ENCODE measurements around the gene FMN1. TPM values are rescaled to one million over a fixed set of nuclear protein-coding genes. Genes with fewer than 3 reads are reported as not detected.

Gene FMN1
- polyA plus RNA-seq, 3 donors: 0.28 to 3.7 (median 0.34) TPM

DNA sequence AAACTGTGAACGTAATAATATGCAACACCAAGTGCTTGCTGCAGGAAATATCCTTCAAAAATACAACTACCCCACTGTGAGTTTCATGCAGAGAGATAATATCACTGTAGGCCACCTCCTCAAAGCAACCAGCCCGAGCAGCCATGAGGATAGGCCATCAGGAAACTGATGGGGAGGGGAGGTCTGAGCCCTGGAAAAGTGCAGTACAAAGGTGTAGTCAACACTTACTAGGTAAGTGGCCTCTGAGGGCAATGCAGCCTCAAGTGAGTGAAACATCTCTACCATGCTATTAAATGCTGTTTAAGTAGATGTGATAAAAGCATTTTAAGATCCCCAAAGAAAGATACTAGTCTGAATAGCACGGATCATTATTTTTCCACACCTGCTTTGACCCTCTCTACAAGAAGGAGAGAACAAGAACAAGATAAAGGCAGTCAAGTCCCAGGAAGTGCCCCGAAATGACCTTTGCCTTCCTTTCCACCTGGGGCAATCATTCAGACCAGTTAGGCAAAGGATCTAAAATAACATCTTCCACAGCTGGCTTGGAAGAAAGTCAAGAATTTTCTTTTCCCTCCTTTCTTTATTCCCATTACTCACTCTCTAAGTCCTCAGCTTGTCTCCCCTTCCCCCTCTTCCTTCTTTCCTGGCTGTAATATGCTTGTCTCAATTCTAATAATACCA is 62.8 kb downstream of the FMN1 start:
- Histone ChIP-seq H4K20me1 (ENCODE audit: insufficient read depth, low read length) (no peaks in the 10 kb centered on the region), H3K9ac (ENCODE audit: insufficient read depth, low read length, poor library complexity, severe bottlenecking) (no peak overlapping the region), H3K9me3 (replicated peaks in 1 of 2; ENCODE audit: control insufficient read depth in 1 of 2, insufficient read depth in 1 of 2, low read length in 2 of 2) (peaks cover 0 to 3% of the 10 kb centered on the region in 2 donors), H3K4me3 (replicated peaks in 1 of 3; ENCODE audit: low read depth in 2 of 3, low read length in 3 of 3) (no peak overlapping the region), H3K79me2 (ENCODE audit: insufficient read depth, low read length) (peaks cover 5% of the 10 kb centered on the region), H3K27ac (ENCODE audit: low read depth in 1 of 2, low read length in 2 of 2) (no peak overlapping the region), H3K27me3 (ENCODE audit: control insufficient read depth in 2 of 2, insufficient read depth in 2 of 2, low read length in 2 of 2) (no peaks in the 10 kb centered on the region), H2AFZ (ENCODE audit: insufficient read depth, low read depth, low read length, poor library complexity, severe bottlenecking) (no peak overlapping the region), H3K36me3 (replicated peaks in 1 of 2; ENCODE audit: control insufficient read depth in 1 of 2, insufficient read depth in 2 of 2, low read length in 2 of 2) (no peaks in the 10 kb centered on the region), H3K4me1 (ENCODE audit: control insufficient read depth in 1 of 2, insufficient read depth in 2 of 2, low read length in 2 of 2) (peaks cover 31 to 34% of the 10 kb centered on the region in 2 donors), H3K4me2 (replicated peaks; ENCODE audit: extremely low read depth, low read length, poor library complexity, severe bottlenecking) (no peak overlapping the region)
- WGBS (ENCODE audit: insufficient coverage): 100% methylated on average over 1 of the region's 4 CpGs
- DNase-seq: no peak
- peaks cover 34% of the 10 kb centered on the region for H3K4me1 Mint-ChIP-seq
- peaks cover 0 to 6% (median 4%) of the 10 kb centered on the region in 7 donors for H3K9me3 Mint-ChIP-seq
- TF ChIP-seq, protein P1, sequence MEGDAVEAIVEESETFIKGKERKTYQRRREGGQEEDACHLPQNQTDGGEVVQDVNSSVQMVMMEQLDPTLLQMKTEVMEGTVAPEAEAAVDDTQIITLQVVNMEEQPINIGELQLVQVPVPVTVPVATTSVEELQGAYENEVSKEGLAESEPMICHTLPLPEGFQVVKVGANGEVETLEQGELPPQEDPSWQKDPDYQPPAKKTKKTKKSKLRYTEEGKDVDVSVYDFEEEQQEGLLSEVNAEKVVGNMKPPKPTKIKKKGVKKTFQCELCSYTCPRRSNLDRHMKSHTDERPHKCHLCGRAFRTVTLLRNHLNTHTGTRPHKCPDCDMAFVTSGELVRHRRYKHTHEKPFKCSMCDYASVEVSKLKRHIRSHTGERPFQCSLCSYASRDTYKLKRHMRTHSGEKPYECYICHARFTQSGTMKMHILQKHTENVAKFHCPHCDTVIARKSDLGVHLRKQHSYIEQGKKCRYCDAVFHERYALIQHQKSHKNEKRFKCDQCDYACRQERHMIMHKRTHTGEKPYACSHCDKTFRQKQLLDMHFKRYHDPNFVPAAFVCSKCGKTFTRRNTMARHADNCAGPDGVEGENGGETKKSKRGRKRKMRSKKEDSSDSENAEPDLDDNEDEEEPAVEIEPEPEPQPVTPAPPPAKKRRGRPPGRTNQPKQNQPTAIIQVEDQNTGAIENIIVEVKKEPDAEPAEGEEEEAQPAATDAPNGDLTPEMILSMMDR (IDR thresholded peaks at IDR 0.05): no peak
- H3K27ac Mint-ChIP-seq: no peak overlapping the region
- H3K36me3 Mint-ChIP-seq: peaks cover 0 to 8% of the 10 kb centered on the region in 2 donors
- H3K27me3 Mint-ChIP-seq (ENCODE audit: low read depth in 3 of 3): peaks cover 0 to 2% (median 2%) of the 10 kb centered on the region in 3 donors
- intact Hi-C loops (cut with micrococcal nuclease): no loop called here
- H3K4me3 Mint-ChIP-seq: no peak overlapping the region

DNA sequence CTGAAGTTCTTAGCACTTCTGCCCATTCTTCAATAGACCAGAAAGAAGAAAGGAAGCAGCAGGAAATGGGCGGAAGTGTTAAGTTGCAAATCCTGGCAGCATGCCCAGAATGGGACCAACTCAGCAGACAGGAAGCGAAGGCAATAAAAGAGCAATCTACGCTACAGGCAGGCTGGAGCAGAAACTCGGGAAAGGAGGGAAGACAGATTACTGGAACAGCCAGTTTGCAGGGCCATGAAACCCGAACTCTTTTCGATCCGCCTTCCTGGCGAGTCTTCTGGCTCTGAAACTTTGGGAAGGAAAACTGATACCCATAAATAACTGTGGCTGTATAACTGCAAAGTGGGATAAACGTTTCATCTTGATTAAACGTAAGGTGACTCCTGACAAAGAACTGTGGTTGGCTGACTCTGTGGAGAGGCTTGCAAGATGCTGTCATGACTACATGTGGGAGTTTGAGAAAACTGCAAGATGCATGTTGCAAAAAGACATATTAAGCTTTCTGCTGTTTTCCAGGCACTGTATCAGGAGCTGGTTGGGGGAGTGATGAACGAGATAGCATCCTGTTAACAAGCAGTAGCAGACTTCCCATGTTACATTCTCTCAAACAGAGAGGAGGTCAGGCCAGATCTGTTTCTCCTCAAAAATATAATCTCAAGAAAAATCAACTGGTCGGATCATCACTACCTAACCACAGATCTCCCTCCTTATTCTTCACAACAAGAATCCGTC is 67.8 kb downstream of the FMN1 start:
- Histone ChIP-seq H2AFZ (ENCODE audit: insufficient read depth, low read depth, low read length, poor library complexity, severe bottlenecking) (no peak overlapping the region), H3K36me3 (replicated peaks in 1 of 2; ENCODE audit: control insufficient read depth in 1 of 2, insufficient read depth in 2 of 2, low read length in 2 of 2) (no peaks in the 10 kb centered on the region), H3K27ac (ENCODE audit: low read depth in 1 of 2, low read length in 2 of 2) (no peak overlapping the region), H3K79me2 (ENCODE audit: insufficient read depth, low read length) (peaks cover 3% of the 10 kb centered on the region), H3K27me3 (ENCODE audit: control insufficient read depth in 2 of 2, insufficient read depth in 2 of 2, low read length in 2 of 2) (no peaks in the 10 kb centered on the region), H3K4me1 (ENCODE audit: control insufficient read depth in 1 of 2, insufficient read depth in 2 of 2, low read length in 2 of 2) (peaks cover 19 to 22% of the 10 kb centered on the region in 2 donors), H3K9ac (ENCODE audit: insufficient read depth, low read length, poor library complexity, severe bottlenecking) (peak overlapping the region; percentile 16), H3K4me2 (replicated peaks; ENCODE audit: extremely low read depth, low read length, poor library complexity, severe bottlenecking) (peak overlapping the region; percentile 64), H3K9me3 (replicated peaks in 1 of 2; ENCODE audit: control insufficient read depth in 1 of 2, insufficient read depth in 1 of 2, low read length in 2 of 2) (peaks cover 0 to 3% of the 10 kb centered on the region in 2 donors), H4K20me1 (ENCODE audit: insufficient read depth, low read length) (no peaks in the 10 kb centered on the region), H3K4me3 (replicated peaks in 1 of 3; ENCODE audit: low read depth in 2 of 3, low read length in 3 of 3) (peak overlapping the region in 1 of 3 experiments; percentile 49)
- Mint-ChIP-seq H3K4me3 (peak overlapping the region; percentile 28 to 81), H3K9me3 (peaks cover 0 to 6% (median 4%) of the 10 kb centered on the region in 7 donors), H3K36me3 (peaks cover 0 to 6% of the 10 kb centered on the region in 2 donors), H3K27me3 (ENCODE audit: low read depth in 3 of 3) (peaks cover 0 to 2% (median 0%) of the 10 kb centered on the region in 3 donors), H3K27ac (peak overlapping the region in 2 of 7 donors; percentile 10 to 25), H3K4me1 (peaks cover 21% of the 10 kb centered on the region)
- peak; percentile 47 to 73 (median 71) for DNase-seq
- TF ChIP-seq, protein P1 (IDR thresholded peaks at IDR 0.05): no peak
- WGBS (ENCODE audit: insufficient coverage): 12% methylated on average over 11 of the region's 13 CpGs
- intact Hi-C loops (cut with micrococcal nuclease): loop anchor here in 1 of 2 donors (5.0 kb wide), 1 partner anchor 34 kb away; no protein-coding TSS in a partner anchor
